ENCODE measurements around the gene CT45A9.
"Not testable (repeated sequence)": the region's sequence is repeated elsewhere in the genome, so short reads cannot be mapped to it uniquely, and the experiment has no call there.

CT45A9 gene, protein sequence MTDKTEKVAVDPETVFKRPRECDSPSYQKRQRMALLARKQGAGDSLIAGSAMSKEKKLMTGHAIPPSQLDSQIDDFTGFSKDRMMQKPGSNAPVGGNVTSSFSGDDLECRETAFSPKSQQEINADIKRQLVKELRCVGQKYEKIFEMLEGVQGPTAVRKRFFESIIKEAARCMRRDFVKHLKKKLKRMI

DNA sequence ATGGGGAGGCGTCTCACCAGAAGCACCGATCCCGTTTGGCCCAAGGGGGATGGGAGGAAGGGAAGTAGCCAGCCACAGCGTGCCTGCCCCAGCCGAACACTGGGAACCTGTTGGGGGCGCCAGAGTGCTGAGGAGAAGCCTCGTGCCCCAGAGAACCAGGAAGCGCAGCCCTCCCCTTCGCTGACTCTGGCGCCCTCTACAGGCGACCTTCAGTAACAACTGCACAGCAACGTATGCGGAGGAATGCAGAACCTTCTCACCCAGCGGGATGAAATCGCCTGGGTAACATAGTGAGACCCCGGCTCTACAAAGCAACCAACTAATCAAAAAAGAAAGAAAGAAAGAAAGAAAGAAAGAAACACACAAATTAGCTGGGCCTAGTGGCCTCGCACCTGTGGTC, at the start of gene CT45A9:
TSS of gene CT45A9 (minus strand) at position 101 of the 400 bp plus-strand sequence. CDS start 3,751 bp downstream, outside the sequence.
- not testable (repeated sequence) for DNase-seq (ENCODE audit: low read depth in 3 of 3)

DNA sequence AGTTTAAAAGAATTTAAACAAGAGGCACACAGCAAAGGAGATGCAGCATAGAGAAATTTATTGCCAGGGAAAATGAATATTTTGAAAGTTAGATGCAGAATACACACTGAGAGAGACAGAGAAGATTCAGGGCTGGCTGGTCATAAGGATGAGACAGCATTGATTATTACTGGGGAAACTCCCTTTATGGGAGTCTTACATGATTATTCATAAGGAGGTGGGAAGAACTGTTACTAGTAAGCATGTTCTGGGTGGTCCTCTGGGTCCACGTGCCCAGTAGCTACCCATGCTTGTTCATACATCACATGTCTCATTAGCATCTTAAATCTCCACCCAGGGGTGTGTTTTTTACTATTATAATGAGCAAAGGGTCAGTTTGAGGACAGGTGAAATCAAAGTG, 48.9 kb upstream of the CT45A9 start:
- not testable (repeated sequence) for DNase-seq (ENCODE audit: low read depth in 3 of 3)

- DNase-seq (ENCODE audit: low read depth in 3 of 3) = no peak
Observed at GRCh38 chrX:135914404-135914803, 42.8 kb upstream of the CT45A9 start.

DNA sequence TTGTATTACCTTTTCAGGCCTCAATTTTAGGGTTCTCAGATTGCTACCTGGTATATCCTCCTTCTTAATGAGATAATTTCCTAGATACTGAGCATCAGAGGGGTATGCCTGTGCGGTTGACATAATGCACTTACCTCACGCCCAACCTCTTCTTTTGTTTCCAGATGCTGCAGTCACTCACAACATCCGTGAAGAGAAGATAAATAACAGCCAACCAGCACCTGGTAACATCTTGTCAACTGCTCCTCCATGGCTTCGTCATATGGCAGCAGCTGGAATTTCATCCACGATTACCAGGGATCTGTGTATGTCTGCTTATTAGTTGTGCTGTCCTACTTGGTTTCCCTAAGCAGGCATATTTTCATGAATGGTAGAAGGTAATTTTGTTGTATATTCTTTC, 38.6 kb upstream of the CT45A9 start:
- no peak for DNase-seq (ENCODE audit: low read depth in 3 of 3)

GRCh38 chrX:135893294-135893817, 21.7 kb upstream of the CT45A9 start, which contains the start of the genes CT45A10 and SAGE1:
CT45A10 (minus strand) TSS chrX:135893444; CDS start chrX:135885344, 8,100 bp downstream.
SAGE1 (plus strand) TSS chrX:135893716; CDS start chrX:135896243, 2,527 bp downstream.
- no peak for DNase-seq (ENCODE audit: low read depth in 3 of 3)

GRCh38 chrX:135892781-135893180, 21.2 kb upstream of the CT45A9 start:
- DNase-seq (ENCODE audit: low read depth in 3 of 3) = no peak

DNA sequence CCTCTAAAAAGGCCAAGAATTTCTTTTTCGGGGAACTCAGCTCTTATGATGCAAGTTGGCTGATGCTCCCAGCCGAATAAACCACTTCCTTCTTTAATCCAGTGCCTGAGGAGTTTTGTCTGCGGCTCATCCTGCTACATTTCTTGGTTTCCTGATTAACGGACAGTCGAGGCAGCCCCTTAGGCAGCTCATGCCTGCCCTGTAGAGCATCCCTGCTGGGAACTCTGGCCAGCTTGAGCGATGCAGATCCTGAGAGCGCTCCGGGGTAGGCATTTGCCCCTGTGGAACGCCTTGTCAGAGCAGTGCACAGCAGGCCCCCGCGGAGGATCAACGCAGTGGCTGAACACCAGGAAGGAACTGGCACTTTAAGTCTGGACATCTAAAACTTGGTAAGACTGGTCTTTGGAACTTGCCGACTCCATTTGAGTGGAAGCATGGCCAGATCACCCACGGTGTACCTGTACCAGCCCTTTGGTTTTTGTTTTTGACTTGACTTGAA, 18.5 kb upstream of the CT45A9 start:
- no peak for DNase-seq (ENCODE audit: low read depth in 3 of 3)

- DNase-seq (ENCODE audit: low read depth in 3 of 3) = peak in 1 of 3 experiments; percentile 27
Observed at GRCh38 chrX:135888976-135889375, 17.4 kb upstream of the CT45A9 start.

DNA sequence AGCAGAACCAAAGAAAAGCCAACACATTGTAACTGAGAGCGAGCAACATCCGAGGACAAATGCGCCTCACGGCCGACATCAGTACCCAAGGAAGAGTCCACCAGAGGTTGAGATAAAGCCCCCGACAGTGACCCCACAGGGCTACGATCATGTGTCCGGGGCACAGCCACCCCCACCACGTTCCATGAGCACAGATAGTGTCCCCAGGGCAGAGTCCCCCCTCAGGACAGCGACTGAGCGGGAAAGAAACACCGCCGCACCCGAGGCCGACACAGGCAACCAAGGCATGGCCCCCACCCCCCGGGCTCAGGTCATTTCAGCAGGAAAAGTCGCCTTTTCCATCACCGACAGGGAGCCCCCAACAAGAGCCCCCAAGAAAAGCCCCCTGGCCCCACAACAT, 16.6 kb upstream of the CT45A9 start:
- not testable (repeated sequence) for DNase-seq (ENCODE audit: low read depth in 3 of 3)

- DNase-seq (ENCODE audit: low read depth in 3 of 3) = not testable (repeated sequence)
Observed at GRCh38 chrX:135882741-135883140, 11.1 kb upstream of the CT45A9 start.

DNA sequence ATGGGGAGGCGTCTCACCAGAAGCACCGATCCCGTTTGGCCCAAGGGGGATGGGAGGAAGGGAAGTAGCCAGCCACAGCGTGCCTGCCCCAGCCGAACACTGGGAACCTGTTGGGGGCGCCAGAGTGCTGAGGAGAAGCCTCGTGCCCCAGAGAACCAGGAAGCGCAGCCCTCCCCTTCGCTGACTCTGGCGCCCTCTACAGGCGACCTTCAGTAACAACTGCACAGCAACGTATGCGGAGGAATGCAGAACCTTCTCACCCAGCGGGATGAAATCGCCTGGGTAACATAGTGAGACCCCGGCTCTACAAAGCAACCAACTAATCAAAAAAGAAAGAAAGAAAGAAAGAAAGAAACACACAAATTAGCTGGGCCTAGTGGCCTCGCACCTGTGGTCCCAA, 17.2 kb downstream of the CT45A9 start, which contains the start of gene CT45A8:
TSS of gene CT45A8 (minus strand) at position 101 of the 400 bp plus-strand sequence. CDS start 3,755 bp downstream, outside the sequence.
- not testable (repeated sequence) for DNase-seq (ENCODE audit: low read depth in 3 of 3)

- not testable (repeated sequence) for DNase-seq (ENCODE audit: low read depth in 3 of 3)
Observed at GRCh38 chrX:135837180-135837579, 34.4 kb downstream of the CT45A9 start, which contains the start of gene CT45A7. CT45A7 (minus strand) TSS chrX:135837280; CDS start chrX:135833533, 3,747 bp downstream.

- DNase-seq (ENCODE audit: low read depth in 3 of 3) = not testable (repeated sequence)
Observed at GRCh38 chrX:135819912-135820311, 51.7 kb downstream of the CT45A9 start, which contains the start of gene CT45A2. CT45A2 (minus strand) TSS chrX:135820012; CDS start chrX:135816265, 3,747 bp downstream.

All from stimulated activated CD4-positive, alpha-beta T cell treated with anti-CD3 and anti-CD28 coated beads, TNF-alpha, amount 100 ng/mL, for 24 hours (primary cell).